Stomach (tissue), 4 donors: ENCODE data around the gene BCAS1.

ENCODE experiments used
- POLR2AphosphoS5 ChIP-seq, 3 donors: sonication (generic); formaldehyde crosslinking; IDR thresholded peaks; one replicate each; pipeline ENCODE4 v1.6.1; 2016; ENCODE audit warnings: antibody characterized with exemption in 3 of 3
- TF ChIP-seq, protein P1 (sequence below), 7 experiments: fragments of 450-650 bp in 4 of 7; fragments of 200-600 bp in 3 of 7; sonication (generic) in 3 of 7; IDR thresholded peaks; one replicate each; pipeline ENCODE4 v1.5.1; 2016 to 2019; ENCODE audit warnings: antibody characterized with exemption in 7 of 7, control low read depth in 2 of 7, mild to moderate bottlenecking in 1 of 7

DNA sequence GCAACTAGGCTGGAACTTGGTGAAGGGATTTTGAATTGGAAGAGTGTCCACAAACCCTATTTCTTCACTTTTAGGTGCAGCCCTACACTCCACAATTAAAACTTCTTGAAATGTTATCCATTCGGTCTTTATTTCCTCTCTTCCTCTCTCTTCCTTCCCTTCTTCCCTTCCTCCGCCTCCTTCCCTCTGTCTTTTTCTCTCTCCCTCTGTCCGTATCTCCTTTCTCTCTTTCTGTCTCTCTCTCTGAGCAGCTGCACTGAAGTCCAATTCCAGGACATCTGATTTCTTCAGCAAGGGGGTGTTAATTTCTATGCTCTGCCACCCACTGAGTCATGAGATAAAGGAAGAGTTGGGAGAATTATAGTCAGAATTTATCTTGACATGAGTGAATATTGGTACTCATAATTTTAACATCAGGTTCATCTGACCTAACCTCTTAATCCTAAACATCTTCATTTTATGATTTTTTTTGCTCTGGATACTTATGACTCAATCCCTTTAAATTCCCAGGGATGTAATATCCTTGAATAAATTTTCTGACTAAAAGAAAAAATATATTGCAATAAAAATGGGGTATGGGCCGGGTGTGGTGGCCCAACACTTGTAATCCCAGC is 84.2 kb downstream of the BCAS1 start:
- TF ChIP-seq, protein P1, sequence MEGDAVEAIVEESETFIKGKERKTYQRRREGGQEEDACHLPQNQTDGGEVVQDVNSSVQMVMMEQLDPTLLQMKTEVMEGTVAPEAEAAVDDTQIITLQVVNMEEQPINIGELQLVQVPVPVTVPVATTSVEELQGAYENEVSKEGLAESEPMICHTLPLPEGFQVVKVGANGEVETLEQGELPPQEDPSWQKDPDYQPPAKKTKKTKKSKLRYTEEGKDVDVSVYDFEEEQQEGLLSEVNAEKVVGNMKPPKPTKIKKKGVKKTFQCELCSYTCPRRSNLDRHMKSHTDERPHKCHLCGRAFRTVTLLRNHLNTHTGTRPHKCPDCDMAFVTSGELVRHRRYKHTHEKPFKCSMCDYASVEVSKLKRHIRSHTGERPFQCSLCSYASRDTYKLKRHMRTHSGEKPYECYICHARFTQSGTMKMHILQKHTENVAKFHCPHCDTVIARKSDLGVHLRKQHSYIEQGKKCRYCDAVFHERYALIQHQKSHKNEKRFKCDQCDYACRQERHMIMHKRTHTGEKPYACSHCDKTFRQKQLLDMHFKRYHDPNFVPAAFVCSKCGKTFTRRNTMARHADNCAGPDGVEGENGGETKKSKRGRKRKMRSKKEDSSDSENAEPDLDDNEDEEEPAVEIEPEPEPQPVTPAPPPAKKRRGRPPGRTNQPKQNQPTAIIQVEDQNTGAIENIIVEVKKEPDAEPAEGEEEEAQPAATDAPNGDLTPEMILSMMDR (IDR thresholded peaks at IDR 0.05): no peak
- no peak for TF ChIP-seq POLR2AphosphoS5 (IDR thresholded peaks at IDR 0.05)
